NOMO-1 (cell line): ENCODE data around the gene CELF1.
A peak's percentile ranks its signal among the peaks of the same experiment; 100 is the strongest.

Experiments used
- DNase-seq, 2 experiments: peaks; one replicate each; lab custom pipeline; 2025; ENCODE audit not compliant: unreplicated experiment in 2 of 2; lab: John Stamatoyannopoulos, UW

CELF1 gene

GRCh38 chr11:47431356-47432083 is 121.4 kb downstream of the CELF1 start:
- DNase-seq = no peak

- DNase-seq = no peak
Observed at GRCh38 chr11:47430524-47430923, 122.4 kb downstream of the CELF1 start.

- peak; percentile 95 for DNase-seq
Observed at GRCh38 chr11:47426062-47426956, 126.6 kb downstream of the CELF1 start, which contains the start of gene PSMC3. PSMC3 (minus strand) TSS chr11:47426439; CDS start chr11:47426279, 160 bp downstream.

GRCh38 chr11:47425611-47426010 is 127.3 kb downstream of the CELF1 start:
- DNase-seq = no peak

- DNase-seq = no peak
Observed at GRCh38 chr11:47418454-47419259, 134.3 kb downstream of the CELF1 start.

- DNase-seq = no peak
Observed at GRCh38 chr11:47417712-47418111, 135.2 kb downstream of the CELF1 start.

- DNase-seq = no peak
Observed at GRCh38 chr11:47415949-47416472, 136.9 kb downstream of the CELF1 start.
